T-cell (primary cell): Measurements from ENCODE around the gene SPINDOC. TPM values are rescaled to one million over a fixed set of nuclear protein-coding genes. Genes with fewer than 3 reads are reported as not detected.
"Not testable (repeated sequence)": the region's sequence is repeated elsewhere in the genome, so short reads cannot be mapped to it uniquely, and the experiment has no call there.

Source experiments
- ATAC-seq, 4 experiments: fragments of 200-7000 bp in 3 of 4; fragments of 150-1000 bp in 1 of 4; cut with Tn5 transposase; replicated peaks in 1 of 4; 1 replicate in 3 of 4; 2 replicates in 1 of 4; pipeline ENCODE4 v1.10.0; 2021; ENCODE audit warnings: moderate library complexity in 3 of 4, mild to moderate bottlenecking in 2 of 4, moderate number of reproducible peaks in 1 of 4
- CTCF ChIA-PET, 2 donors: fragments of 300-600 bp; sonication (Branson Sonifier 250); formaldehyde crosslinking; loops; one replicate each; lab custom pipeline; 2022; ENCODE audit warnings: antibody characterized with exemption in 2 of 2; lab: Charles Lee
- POLR2A ChIA-PET, 2 donors: fragments of 300-600 bp; sonication (Branson Sonifier 250); formaldehyde crosslinking; loops; one replicate each; lab custom pipeline; 2022; ENCODE audit warnings: antibody characterized with exemption in 2 of 2; lab: Charles Lee
- DNase-seq, 35 experiments: peaks; one replicate each; pipeline versions ENCODE4 v3.0.0 to v3.0.0-alpha.2; 2013 to 2023
- H3K27ac ChIP-seq: one replicate; pipeline ENCODE4 v1.5.1; 2013; ENCODE audit warnings: low read length
- H3K27me3 ChIP-seq, 2 experiments: replicated peaks in 1 of 2; 1 replicate in 1 of 2; 2 replicates in 1 of 2; pipeline versions ENCODE4 v1.6.1 to v1.7.0; 2013; ENCODE audit warnings: low read length in 1 of 2, mixed read lengths in 1 of 2; ENCODE audit not compliant: control insufficient read depth in 2 of 2, insufficient read depth in 2 of 2; ENCODE audit errors: extremely low read depth in 1 of 2
- H3K36me3 ChIP-seq, 2 donors: 1 replicate in 1 of 2; 2 replicates in 1 of 2; pipeline versions ENCODE4 v1.6.1 to v1.7.0; 2013; ENCODE audit warnings: low read length in 1 of 2; ENCODE audit not compliant: control insufficient read depth in 2 of 2, insufficient read depth in 1 of 2; ENCODE audit errors: extremely low read depth in 1 of 2
- H3K4me1 ChIP-seq, 2 experiments: 1 replicate in 1 of 2; 2 replicates in 1 of 2; pipeline versions ENCODE4 v1.6.1 to v1.7.0; 2013; ENCODE audit warnings: low read length in 2 of 2, mixed read lengths in 1 of 2; ENCODE audit not compliant: insufficient read depth in 2 of 2, control insufficient read depth in 1 of 2; ENCODE audit errors: extremely low read depth in 1 of 2
- H3K4me3 ChIP-seq, 2 donors: 1 replicate in 1 of 2; 2 replicates in 1 of 2; pipeline versions ENCODE4 v1.5.1 to v1.7.0; 2013; ENCODE audit warnings: mild to moderate bottlenecking in 2 of 2, low read length in 1 of 2, moderate library complexity in 1 of 2; ENCODE audit not compliant: control insufficient read depth in 1 of 2; ENCODE audit errors: extremely low read depth in 1 of 2
- H3K9me3 ChIP-seq: 2 replicates; pipeline ENCODE4 v1.7.0; 2013
- H3K27ac Mint-ChIP-seq, 2 donors: one replicate each; pipeline ENCODE4 v1.8.0; 2020 to 2021; ENCODE audit warnings: mild to moderate bottlenecking in 2 of 2, mixed read lengths in 2 of 2
- H3K27me3 Mint-ChIP-seq, 2 donors: one replicate each; pipeline ENCODE4 v1.8.0; 2021 to 2022; ENCODE audit warnings: mixed read lengths in 2 of 2
- H3K36me3 Mint-ChIP-seq: one replicate; pipeline ENCODE4 v1.8.0; 2021; ENCODE audit warnings: mixed read lengths
- H3K4me1 Mint-ChIP-seq, 3 donors: one replicate each; pipeline ENCODE4 v1.8.0; 2020 to 2022; ENCODE audit warnings: mixed read lengths in 3 of 3, mild to moderate bottlenecking in 1 of 3
- H3K4me3 Mint-ChIP-seq, 3 donors: one replicate each; pipeline ENCODE4 v1.8.0; 2020 to 2022; ENCODE audit warnings: mild to moderate bottlenecking in 3 of 3, mixed read lengths in 3 of 3, moderate library complexity in 3 of 3
- H3K9me3 Mint-ChIP-seq, 3 donors: one replicate each; pipeline ENCODE4 v1.8.0; 2020 to 2022; ENCODE audit warnings: mixed read lengths in 3 of 3
- WGBS: methylation state at CpG from one replicate; pipeline ENCODE4 v1.1.5; 2013; ENCODE audit warnings: missing lambda C conversion rate; ENCODE audit not compliant: insufficient coverage; 5-methylcytosine and 5-hydroxymethylcytosine counted together
- total RNA-seq, 35 experiments: library from RNA in 6 of 35; stranded (reverse) in 6 of 35; fragments of 120-200 nt in 1 of 35; gene quantifications; one replicate each; pipeline versions ENCODE4 v1.2.1 to v1.2.4 and lab custom pipeline; 2013 to 2026

The SPINDOC gene
- total RNA-seq, 5 donors from 2014 or later (not counting 1 experiment from before 2014, with no cell fraction given): 8.1 to 16.1 (median 15.3) TPM

DNA sequence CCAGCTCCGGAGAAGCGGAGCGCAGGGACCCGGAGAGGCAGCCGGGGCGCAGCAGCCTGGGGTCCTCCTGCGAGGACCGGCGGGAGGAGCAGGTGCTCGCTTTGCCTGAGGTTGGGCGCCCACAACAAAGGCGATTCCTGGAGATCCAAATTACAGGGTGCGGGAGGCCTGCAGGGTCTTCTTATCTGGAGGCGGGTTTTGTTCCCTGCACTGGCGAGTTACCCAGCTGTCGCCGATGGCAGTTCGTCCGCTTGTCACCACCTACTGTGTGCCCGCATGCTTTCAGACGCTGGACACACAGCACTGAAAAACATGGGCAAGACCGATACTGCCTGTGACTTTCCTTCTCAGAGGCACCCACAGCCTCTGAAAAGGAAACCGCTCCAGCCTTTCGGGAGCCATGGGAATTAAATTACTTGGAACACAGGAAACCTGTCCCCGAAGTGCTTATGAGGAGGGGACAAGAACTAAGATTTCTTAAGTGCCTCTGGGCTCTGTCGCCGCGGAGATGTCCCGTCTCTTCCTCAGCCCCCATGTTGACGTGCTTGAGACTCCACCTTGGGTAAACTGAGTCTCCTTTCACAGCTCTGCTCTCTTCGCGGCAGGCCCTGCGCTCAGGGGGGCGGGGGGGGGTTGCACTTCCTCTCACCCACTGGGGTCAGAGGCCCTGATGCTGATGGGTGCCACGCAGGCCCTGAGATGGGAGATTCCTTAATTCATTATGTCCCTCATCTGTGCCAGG, 43.4 kb upstream of the SPINDOC start:
- POLR2A ChIA-PET: interaction anchor here in 1 of 2 donors (0.6 kb wide), 1 partner anchor 221 kb away, joined by 3 read pairs; no protein-coding TSS in a partner anchor
- ATAC-seq: no peak
- peaks cover 8 to 22% of the 10 kb centered on the region in 2 donors for H3K27me3 Mint-ChIP-seq
- Histone ChIP-seq H3K36me3 (no peaks in the 10 kb centered on the region), H3K4me3 (peak overlapping the region in 1 of 2 donors; percentile 59), H3K9me3 (no peaks in the 10 kb centered on the region), H3K4me1 (peaks cover 0 to 22% of the 10 kb centered on the region in 2 experiments), H3K27me3 (peaks cover 3 to 28% of the 10 kb centered on the region in 2 experiments), H3K27ac (no peak overlapping the region)
- peak in 1 of 35 experiments; percentile 13 for DNase-seq
- H3K27ac Mint-ChIP-seq: no peak overlapping the region
- CTCF ChIA-PET: interaction anchor here (0.6 kb wide), 2 partner anchors 67 to 380 kb away, joined by 3 read pairs; no protein-coding TSS in a partner anchor
- H3K9me3 Mint-ChIP-seq: no peaks in the 10 kb centered on the region
- WGBS: 23% methylated on average over 25 of the region's 35 CpGs
- H3K4me3 Mint-ChIP-seq: peak overlapping the region; percentile 56 to 75 (median 61)
- H3K4me1 Mint-ChIP-seq: peaks cover 8 to 13% (median 9%) of the 10 kb centered on the region in 3 donors
- H3K36me3 Mint-ChIP-seq: no peaks in the 10 kb centered on the region

GRCh38 chr11:63770763-63771162, 42.5 kb upstream of the SPINDOC start:
- Histone ChIP-seq H3K9me3 (no peaks in the 10 kb centered on the region), H3K36me3 (no peaks in the 10 kb centered on the region), H3K27me3 (peaks cover 3 to 28% of the 10 kb centered on the region in 2 experiments), H3K4me1 (peaks cover 0 to 22% of the 10 kb centered on the region in 2 experiments), H3K27ac (no peak overlapping the region), H3K4me3 (no peak overlapping the region)
- Mint-ChIP-seq H3K27me3 (peaks cover 8 to 22% of the 10 kb centered on the region in 2 donors), H3K9me3 (no peaks in the 10 kb centered on the region), H3K4me1 (peaks cover 8 to 13% (median 9%) of the 10 kb centered on the region in 3 donors), H3K27ac (no peak overlapping the region), H3K4me3 (peak overlapping the region; percentile 25 to 61 (median 43)), H3K36me3 (no peaks in the 10 kb centered on the region)
- ATAC-seq (no peak), DNase-seq (no peak)
- POLR2A ChIA-PET: no interaction called here
- WGBS: 87% methylated on average over 7 of the region's 7 CpGs
- CTCF ChIA-PET: no interaction called here

DNA sequence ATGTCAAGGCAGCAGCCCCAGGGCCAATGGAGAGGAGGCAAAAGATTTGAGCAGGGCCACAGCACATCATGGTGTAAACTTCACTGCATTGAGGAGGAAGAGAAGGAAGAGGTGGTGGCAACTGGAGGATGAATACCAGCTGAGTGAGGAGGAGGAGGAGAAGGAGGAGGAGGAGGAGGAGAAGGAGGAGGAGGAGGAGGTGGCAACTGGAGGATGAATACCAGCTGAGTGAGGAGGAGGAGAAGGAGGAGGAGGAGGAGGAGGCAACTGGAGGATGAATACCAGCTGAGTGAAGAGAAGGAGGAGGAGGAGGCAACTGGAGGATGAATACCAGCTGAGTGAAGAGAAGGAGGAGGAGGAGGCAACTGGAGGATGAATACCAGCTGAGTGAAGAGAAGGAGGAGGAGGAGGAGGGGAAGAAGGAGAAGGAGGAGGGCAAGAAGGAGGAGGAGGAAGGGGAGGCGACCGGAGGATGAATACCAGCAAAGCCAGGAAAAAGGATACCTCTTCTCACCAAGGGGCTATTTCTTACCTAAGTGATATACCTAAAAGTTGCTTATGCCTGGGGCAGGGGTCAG, 41.4 kb upstream of the SPINDOC start:
- ChIA-PET POLR2A (interaction anchor here in 1 of 2 donors (0.6 kb wide), 1 partner anchor 214 kb away, joined by 3 read pairs; the partner anchor contains the start of gene OTUB1), CTCF (interaction anchor here in 1 of 2 donors (0.5 kb wide), 1 partner anchor 115 kb away, joined by 3 read pairs; no protein-coding TSS in a partner anchor)

DNA sequence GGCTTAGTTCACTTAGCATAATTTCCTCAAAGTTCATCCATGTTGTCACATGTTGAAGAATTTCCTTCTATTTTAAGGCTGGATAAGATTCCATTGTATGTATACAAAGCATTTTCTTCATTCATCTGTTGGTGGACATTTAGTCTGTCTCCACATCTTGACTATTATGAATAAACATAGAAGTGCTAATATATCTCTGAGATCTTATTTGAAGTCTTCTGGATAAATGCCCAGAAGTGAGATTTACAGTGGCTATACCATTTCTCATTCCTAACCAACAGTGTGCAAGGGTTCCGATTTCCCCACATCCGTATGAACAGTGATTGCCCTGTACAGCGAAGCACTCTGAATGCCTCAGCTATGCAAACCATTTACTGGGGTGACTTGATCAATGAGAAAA, 38.1 kb upstream of the SPINDOC start:
- 100% methylated on average over 1 of the region's 3 CpGs for WGBS
- Mint-ChIP-seq H3K36me3 (no peaks in the 10 kb centered on the region), H3K4me3 (no peak overlapping the region)

More for the DNA sequence above, 41.4 kb upstream of the SPINDOC start:
- not testable (repeated sequence) for H3K4me3 Mint-ChIP-seq, H3K27ac ChIP-seq, H3K36me3 Mint-ChIP-seq, DNase-seq, H3K4me3 ChIP-seq, H3K9me3 Mint-ChIP-seq, ATAC-seq, H3K27ac Mint-ChIP-seq, H3K9me3 ChIP-seq, H3K36me3 ChIP-seq
- Histone ChIP-seq H3K4me1 (peaks cover 0 to 22% of the 10 kb centered on the region in 2 experiments), H3K27me3 (peaks cover 3 to 28% of the 10 kb centered on the region in 2 experiments)
- WGBS: no CpG with 5 or more reads among the region's 2 CpGs
- Mint-ChIP-seq H3K4me1 (peaks cover 8 to 13% (median 9%) of the 10 kb centered on the region in 3 donors), H3K27me3 (peaks cover 8 to 22% of the 10 kb centered on the region in 2 donors)

DNA sequence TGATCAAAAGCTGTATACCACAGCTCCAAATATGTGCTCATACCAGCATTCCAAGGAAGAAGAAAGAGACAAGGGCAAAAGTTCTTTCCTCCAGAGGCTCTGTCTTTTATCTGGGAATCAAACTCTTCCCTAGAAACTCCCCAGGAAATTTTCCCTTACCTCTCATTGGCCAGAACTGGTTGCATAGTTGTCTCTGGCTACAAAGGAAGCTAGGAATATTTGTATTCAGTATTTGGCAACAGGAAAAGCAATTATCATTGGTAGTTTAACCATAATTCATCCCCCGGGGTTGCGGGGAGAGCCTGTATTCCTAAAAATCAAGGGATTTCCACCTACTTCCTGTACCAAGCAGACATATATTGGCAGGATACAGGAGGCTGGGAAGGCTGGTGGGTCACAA, 34.2 kb upstream of the SPINDOC start:
- POLR2A ChIA-PET: no interaction called here
- Mint-ChIP-seq H3K27ac (no peak overlapping the region), H3K9me3 (no peaks in the 10 kb centered on the region), H3K36me3 (no peaks in the 10 kb centered on the region), H3K4me1 (no peaks in the 10 kb centered on the region), H3K27me3 (no peaks in the 10 kb centered on the region), H3K4me3 (no peak overlapping the region)
- peaks cover 0 to 1% of the 10 kb centered on the region in 2 experiments for H3K27me3 ChIP-seq
- no peaks in the 10 kb centered on the region for H3K4me1 ChIP-seq
- no CpG with 5 or more reads among the region's 2 CpGs for WGBS
- H3K27ac ChIP-seq: no peak overlapping the region
- DNase-seq: no peak
- CTCF ChIA-PET: no interaction called here
- H3K9me3 ChIP-seq: no peaks in the 10 kb centered on the region
- H3K4me3 ChIP-seq: no peak overlapping the region
- no peaks in the 10 kb centered on the region for H3K36me3 ChIP-seq
- ATAC-seq: no peak

More for the DNA sequence above, 38.1 kb upstream of the SPINDOC start:
- Mint-ChIP-seq H3K27me3 (peaks cover 8 to 15% of the 10 kb centered on the region in 2 donors), H3K9me3 (no peaks in the 10 kb centered on the region), H3K27ac (no peak overlapping the region), H3K4me1 (peaks cover 0 to under 1% (median under 1%) of the 10 kb centered on the region in 3 donors)
- Histone ChIP-seq H3K4me1 (peaks cover 0 to 1% of the 10 kb centered on the region in 2 experiments), H3K36me3 (no peaks in the 10 kb centered on the region), H3K9me3 (no peaks in the 10 kb centered on the region), H3K27ac (no peak overlapping the region), H3K4me3 (no peak overlapping the region), H3K27me3 (peaks cover 3 to 18% of the 10 kb centered on the region in 2 experiments)
- DNase-seq (no peak), ATAC-seq (no peak)
- ChIA-PET POLR2A (no interaction called here), CTCF (interaction anchor here in 1 of 2 donors (0.5 kb wide), 1 partner anchor 20 kb away, joined by 6 read pairs; no protein-coding TSS in a partner anchor)

DNA sequence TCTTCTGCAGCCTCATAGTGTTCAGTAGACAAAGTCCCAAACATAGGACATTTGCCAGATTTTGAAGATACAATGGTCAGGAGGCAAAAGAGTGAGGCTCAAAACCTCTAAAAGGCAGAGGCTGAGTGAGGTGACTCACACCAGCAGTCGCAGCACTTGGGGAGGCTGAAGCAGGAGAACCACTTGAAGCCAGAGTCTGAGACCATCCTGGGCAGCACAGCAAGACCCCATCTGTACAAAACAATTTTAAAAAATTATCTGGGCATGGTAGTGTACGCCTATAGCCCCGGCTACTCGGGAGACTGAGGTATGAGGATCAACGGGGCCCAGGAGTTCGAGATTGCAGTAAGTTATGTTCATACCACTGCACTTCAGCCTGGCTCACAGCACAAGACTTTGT, 30.5 kb upstream of the SPINDOC start:
- H3K36me3 Mint-ChIP-seq: no peaks in the 10 kb centered on the region
- peaks cover 0 to 3% of the 10 kb centered on the region in 2 experiments for H3K27me3 ChIP-seq
- peaks cover 5 to 7% (median 5%) of the 10 kb centered on the region in 3 donors for H3K4me1 Mint-ChIP-seq
- H3K4me1 ChIP-seq: no peaks in the 10 kb centered on the region
- no peak for ATAC-seq
- H3K4me3 Mint-ChIP-seq: no peak overlapping the region
- no peaks in the 10 kb centered on the region for H3K36me3 ChIP-seq
- no peaks in the 10 kb centered on the region for H3K9me3 ChIP-seq
- H3K27ac Mint-ChIP-seq: no peak overlapping the region
- WGBS: 100% methylated on average over 1 of the region's 6 CpGs
- H3K9me3 Mint-ChIP-seq: no peaks in the 10 kb centered on the region
- no peak overlapping the region for H3K27ac ChIP-seq
- H3K4me3 ChIP-seq: no peak overlapping the region
- H3K27me3 Mint-ChIP-seq: peaks cover 4% of the 10 kb centered on the region in 2 donors
- ChIA-PET CTCF (no interaction called here), POLR2A (interaction anchor here in 1 of 2 donors (0.6 kb wide), 1 partner anchor 25 kb away, joined by 3 read pairs; no protein-coding TSS in a partner anchor)
- no peak for DNase-seq
